PFSK-1 (cell line): ENCODE measurements around the gene STARD8.

Experiments
- FOXP2 ChIP-seq: optimal IDR thresholded peaks from 2 replicates; pipeline ENCODE3; 2011; ENCODE audit warnings: borderline replicate concordance, control low read depth, inconsistent platforms; ENCODE audit not compliant: insufficient read depth; ENCODE audit errors: extremely low read length, extremely low read depth
- POLR2AphosphoS5 ChIP-seq: IDR thresholded peaks from 2 replicates; pipeline ENCODE4 v1.6.1; 2012; ENCODE audit warnings: low read depth, mild to moderate bottlenecking, control low read depth, low read length, moderate library complexity
- SIN3A ChIP-seq: IDR thresholded peaks from 2 replicates; pipeline ENCODE4 v1.6.1; 2012; ENCODE audit warnings: mild to moderate bottlenecking, low read length, moderate library complexity, borderline replicate concordance; ENCODE audit not compliant: insufficient read depth
- TAF1 ChIP-seq: IDR thresholded peaks from 2 replicates; pipeline ENCODE4 v1.6.1; 2012; ENCODE audit warnings: low read length, control low read depth, borderline replicate concordance; ENCODE audit not compliant: insufficient read depth
- TF ChIP-seq, protein P1 (sequence below), 2 experiments: IDR thresholded peaks; 2 replicates each; pipeline versions ENCODE4 v1.6.1 to v1.8.0; 2011 to 2012; ENCODE audit warnings: low read depth in 2 of 2, low read length in 2 of 2, control low read depth in 1 of 2, inconsistent platforms in 1 of 2, mild to moderate bottlenecking in 1 of 2, moderate library complexity in 1 of 2; ENCODE audit not compliant: insufficient read depth in 1 of 2

The STARD8 gene

DNA sequence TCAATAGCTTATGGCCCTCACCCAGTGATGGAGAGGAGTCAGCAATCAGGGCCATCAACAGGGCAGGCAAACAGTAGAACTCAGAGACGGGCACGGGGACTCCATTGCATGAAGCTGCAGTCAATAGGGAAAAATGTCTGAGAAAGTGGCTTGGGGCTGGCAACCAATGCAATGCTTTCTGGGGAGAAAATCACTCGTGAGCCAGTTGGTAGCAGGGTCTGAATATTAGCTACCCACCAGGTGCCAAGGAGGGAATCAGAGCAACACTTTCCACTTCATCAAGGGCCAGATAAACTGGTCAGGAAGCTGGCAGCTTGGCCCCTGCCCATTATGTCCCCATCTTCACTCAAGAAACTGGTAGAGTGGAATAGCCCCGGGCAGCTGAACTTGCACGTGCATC, 80.7 kb downstream of the STARD8 start:
- TF ChIP-seq TAF1 (no peak), FOXP2 (no peak), SIN3A (no peak), POLR2AphosphoS5 (no peak)
- TF ChIP-seq, protein P1, sequence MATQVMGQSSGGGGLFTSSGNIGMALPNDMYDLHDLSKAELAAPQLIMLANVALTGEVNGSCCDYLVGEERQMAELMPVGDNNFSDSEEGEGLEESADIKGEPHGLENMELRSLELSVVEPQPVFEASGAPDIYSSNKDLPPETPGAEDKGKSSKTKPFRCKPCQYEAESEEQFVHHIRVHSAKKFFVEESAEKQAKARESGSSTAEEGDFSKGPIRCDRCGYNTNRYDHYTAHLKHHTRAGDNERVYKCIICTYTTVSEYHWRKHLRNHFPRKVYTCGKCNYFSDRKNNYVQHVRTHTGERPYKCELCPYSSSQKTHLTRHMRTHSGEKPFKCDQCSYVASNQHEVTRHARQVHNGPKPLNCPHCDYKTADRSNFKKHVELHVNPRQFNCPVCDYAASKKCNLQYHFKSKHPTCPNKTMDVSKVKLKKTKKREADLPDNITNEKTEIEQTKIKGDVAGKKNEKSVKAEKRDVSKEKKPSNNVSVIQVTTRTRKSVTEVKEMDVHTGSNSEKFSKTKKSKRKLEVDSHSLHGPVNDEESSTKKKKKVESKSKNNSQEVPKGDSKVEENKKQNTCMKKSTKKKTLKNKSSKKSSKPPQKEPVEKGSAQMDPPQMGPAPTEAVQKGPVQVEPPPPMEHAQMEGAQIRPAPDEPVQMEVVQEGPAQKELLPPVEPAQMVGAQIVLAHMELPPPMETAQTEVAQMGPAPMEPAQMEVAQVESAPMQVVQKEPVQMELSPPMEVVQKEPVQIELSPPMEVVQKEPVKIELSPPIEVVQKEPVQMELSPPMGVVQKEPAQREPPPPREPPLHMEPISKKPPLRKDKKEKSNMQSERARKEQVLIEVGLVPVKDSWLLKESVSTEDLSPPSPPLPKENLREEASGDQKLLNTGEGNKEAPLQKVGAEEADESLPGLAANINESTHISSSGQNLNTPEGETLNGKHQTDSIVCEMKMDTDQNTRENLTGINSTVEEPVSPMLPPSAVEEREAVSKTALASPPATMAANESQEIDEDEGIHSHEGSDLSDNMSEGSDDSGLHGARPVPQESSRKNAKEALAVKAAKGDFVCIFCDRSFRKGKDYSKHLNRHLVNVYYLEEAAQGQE (IDR thresholded peaks at IDR 0.05; ENCODE audit: insufficient read depth in 1 of 2, low read depth in 2 of 2, low read length in 2 of 2), result no peak

DNA sequence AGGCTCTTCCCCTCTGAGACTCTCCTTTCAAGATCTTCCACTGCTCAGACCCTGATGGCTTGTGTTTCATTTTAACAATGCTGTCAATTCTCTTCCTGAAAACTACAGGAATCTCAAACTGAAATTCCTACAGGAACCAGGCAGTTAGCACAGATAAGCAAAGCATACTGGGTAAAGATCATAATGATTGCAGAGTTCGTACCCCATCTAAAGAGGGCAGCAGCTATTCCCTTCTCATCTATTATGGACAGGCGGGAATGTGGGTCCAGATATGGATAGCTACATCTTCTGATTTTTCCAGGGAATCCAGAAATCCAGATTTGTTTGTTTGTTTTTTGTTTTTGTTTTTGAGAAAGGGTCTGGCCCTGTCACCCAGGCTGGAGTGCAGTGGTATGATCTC, 83.8 kb downstream of the STARD8 start:
- TF ChIP-seq POLR2AphosphoS5 (no peak), TAF1 (no peak), SIN3A (no peak), FOXP2 (no peak)
- TF ChIP-seq, protein P1 (IDR thresholded peaks at IDR 0.05; ENCODE audit: insufficient read depth in 1 of 2, low read depth in 2 of 2, low read length in 2 of 2), result no peak

DNA sequence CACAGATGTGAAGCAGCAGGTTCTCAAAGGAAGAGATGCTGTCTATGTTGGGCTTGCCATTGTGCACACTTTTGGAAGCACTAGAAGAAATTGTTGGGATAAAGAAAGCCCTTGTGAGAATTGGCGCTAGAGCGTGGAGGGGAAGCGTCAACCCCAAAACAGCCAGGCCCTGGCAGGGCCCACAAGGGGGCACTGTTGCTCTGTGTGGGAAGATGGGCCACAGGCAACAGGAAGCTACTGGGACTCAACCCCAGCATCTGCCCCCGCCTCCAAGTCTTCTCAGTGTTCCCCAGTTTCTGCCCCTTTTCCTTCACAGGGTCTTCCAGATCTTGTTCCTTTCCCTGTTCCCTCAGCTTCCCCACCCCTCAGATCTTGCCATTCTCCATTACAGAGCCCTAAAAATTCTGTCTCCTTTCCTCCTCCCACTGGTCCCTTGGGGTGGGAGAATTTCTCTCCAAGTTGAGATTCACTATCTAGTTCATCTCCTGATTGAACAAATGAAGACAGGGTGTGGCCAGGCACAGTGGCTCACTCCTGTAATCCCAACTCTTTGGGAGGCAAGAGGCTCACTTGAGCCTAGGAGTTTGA, 85.5 kb downstream of the STARD8 start:
- TF ChIP-seq FOXP2 (no peak), TAF1 (no peak), SIN3A (no peak), POLR2AphosphoS5 (no peak)
- TF ChIP-seq, protein P1 (IDR thresholded peaks at IDR 0.05; ENCODE audit: insufficient read depth in 1 of 2, low read depth in 2 of 2, low read length in 2 of 2), result no peak

DNA sequence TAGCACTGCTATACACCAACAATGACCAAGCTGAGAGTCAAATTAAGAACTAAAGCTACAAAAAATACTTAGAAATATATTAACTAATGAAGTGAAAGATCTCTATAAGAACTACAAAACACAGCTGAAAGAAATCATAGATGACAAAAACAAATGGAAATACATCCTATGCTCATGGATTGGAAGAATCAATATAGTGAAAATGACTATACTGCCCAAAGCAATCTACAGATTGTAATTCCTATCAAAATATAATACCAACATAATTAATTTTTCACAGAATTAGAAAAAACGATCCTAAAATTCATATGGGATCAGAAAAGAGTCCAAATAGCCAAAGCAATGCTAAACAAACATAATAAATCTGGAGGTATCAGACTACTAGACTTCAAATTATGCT, 87.8 kb downstream of the STARD8 start:
- TF ChIP-seq FOXP2 (no peak), SIN3A (no peak), POLR2AphosphoS5 (no peak)
- TF ChIP-seq, protein P1 (IDR thresholded peaks at IDR 0.05; ENCODE audit: insufficient read depth in 1 of 2, low read depth in 2 of 2, low read length in 2 of 2), result no peak

DNA sequence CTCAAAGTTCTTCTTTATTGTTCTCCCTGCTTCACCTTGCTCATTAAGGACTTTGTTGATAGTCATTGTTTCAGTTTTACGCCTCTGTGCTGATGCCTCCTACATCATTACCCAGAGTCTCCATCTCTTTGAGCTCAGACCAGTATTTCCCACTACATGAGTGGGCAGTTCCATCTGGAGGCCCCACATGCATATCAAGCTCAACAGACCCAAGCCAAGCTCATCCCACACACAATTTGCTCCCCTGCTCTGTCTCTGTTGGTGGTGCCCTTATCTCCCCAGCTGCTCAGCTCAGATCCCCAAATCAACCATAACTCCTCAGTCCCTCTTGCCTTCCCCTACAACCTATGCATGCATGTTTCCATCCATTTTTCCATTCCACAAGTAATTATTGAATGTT, 96.3 kb downstream of the STARD8 start:
- TF ChIP-seq TAF1, result no peak
- TF ChIP-seq, protein P1 (IDR thresholded peaks at IDR 0.05; ENCODE audit: insufficient read depth in 1 of 2, low read depth in 2 of 2, low read length in 2 of 2), result no peak
- no peak for TF ChIP-seq POLR2AphosphoS5
- TF ChIP-seq SIN3A, result no peak
- no peak for TF ChIP-seq FOXP2
